ENCODE measurements around the gene MTAP.

Gene MTAP

GRCh38 chr9:21802418-21803000, at the start of gene MTAP:
Gene MTAP (plus strand): TSS chr9:21802636. CDS start chr9:21802749, 113 bp downstream.
- TF ChIP-seq CTCF (conservative IDR thresholded peaks at IDR 0.05; ENCODE audit: control insufficient read depth, insufficient read depth, low read depth, low read length): no peak
- peak within 1 kb of the TSS; percentile 81 for H3K4me3 ChIP-seq (ENCODE audit: control insufficient read depth, low read depth, low read length)
- peak; percentile 91 for DNase-seq (ENCODE audit: low read depth)

GRCh38 chr9:21753523-21753922, 48.9 kb upstream of the MTAP start:
- no peak for TF ChIP-seq CTCF (conservative IDR thresholded peaks at IDR 0.05; ENCODE audit: control insufficient read depth, insufficient read depth, low read depth, low read length)
- no peak for DNase-seq (ENCODE audit: low read depth)
- H3K4me3 ChIP-seq (ENCODE audit: control insufficient read depth, low read depth, low read length): no peak overlapping the region

- no peak overlapping the region for H3K4me3 ChIP-seq (ENCODE audit: control insufficient read depth, low read depth, low read length)
- no peak for TF ChIP-seq CTCF (conservative IDR thresholded peaks at IDR 0.05; ENCODE audit: control insufficient read depth, insufficient read depth, low read depth, low read length)
- no peak for DNase-seq (ENCODE audit: low read depth)
These were observed 47.7 kb upstream of the MTAP start for GRCh38 chr9:21754741-21755140.

GRCh38 chr9:21758540-21758939, 43.9 kb upstream of the MTAP start:
- H3K4me3 ChIP-seq (ENCODE audit: control insufficient read depth, low read depth, low read length): no peak overlapping the region
- TF ChIP-seq CTCF (conservative IDR thresholded peaks at IDR 0.05; ENCODE audit: control insufficient read depth, insufficient read depth, low read depth, low read length): no peak
- peak; percentile 34 for DNase-seq (ENCODE audit: low read depth)

GRCh38 chr9:21761309-21761901, 41.0 kb upstream of the MTAP start:
- no peak overlapping the region for H3K4me3 ChIP-seq (ENCODE audit: control insufficient read depth, low read depth, low read length)
- TF ChIP-seq CTCF (conservative IDR thresholded peaks at IDR 0.05; ENCODE audit: control insufficient read depth, insufficient read depth, low read depth, low read length): no peak
- peak; percentile 15 for DNase-seq (ENCODE audit: low read depth)

GRCh38 chr9:21762064-21762463, 40.4 kb upstream of the MTAP start:
- no peak overlapping the region for H3K4me3 ChIP-seq (ENCODE audit: control insufficient read depth, low read depth, low read length)
- no peak for TF ChIP-seq CTCF (conservative IDR thresholded peaks at IDR 0.05; ENCODE audit: control insufficient read depth, insufficient read depth, low read depth, low read length)
- DNase-seq (ENCODE audit: low read depth): no peak
